ENCODE data around the gene ART1.

ART1 gene

DNA sequence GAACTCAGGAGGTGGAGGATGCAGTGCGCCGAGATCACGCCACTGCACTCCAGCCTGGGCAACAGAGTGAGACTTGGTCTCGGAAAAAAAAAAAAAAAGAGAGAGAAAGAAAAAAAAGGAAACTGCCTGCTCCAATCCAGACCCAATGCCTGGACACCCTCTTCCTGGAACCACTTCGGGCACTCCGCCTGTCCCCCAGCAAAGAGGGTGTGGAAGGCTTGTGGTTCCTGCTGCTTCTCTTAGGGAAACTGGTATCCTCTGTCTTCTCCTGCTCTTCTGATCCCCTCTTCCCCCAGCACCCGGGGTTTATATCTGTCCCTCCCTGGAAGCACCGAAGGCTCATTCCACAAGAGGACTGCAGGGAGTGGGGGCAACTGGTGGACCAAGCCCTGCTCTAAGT is 13.3 kb downstream of the ART1 start:
- TF ChIP-seq, protein P1, sequence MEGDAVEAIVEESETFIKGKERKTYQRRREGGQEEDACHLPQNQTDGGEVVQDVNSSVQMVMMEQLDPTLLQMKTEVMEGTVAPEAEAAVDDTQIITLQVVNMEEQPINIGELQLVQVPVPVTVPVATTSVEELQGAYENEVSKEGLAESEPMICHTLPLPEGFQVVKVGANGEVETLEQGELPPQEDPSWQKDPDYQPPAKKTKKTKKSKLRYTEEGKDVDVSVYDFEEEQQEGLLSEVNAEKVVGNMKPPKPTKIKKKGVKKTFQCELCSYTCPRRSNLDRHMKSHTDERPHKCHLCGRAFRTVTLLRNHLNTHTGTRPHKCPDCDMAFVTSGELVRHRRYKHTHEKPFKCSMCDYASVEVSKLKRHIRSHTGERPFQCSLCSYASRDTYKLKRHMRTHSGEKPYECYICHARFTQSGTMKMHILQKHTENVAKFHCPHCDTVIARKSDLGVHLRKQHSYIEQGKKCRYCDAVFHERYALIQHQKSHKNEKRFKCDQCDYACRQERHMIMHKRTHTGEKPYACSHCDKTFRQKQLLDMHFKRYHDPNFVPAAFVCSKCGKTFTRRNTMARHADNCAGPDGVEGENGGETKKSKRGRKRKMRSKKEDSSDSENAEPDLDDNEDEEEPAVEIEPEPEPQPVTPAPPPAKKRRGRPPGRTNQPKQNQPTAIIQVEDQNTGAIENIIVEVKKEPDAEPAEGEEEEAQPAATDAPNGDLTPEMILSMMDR (IDR thresholded peaks at IDR 0.05; ENCODE audit: low read depth, low read length, missing control alignments): no peak
- DNase-seq (ENCODE audit: low read depth): no peak
- H3K4me3 ChIP-seq (ENCODE audit: low read depth, low read length): no peak overlapping the region

DNA sequence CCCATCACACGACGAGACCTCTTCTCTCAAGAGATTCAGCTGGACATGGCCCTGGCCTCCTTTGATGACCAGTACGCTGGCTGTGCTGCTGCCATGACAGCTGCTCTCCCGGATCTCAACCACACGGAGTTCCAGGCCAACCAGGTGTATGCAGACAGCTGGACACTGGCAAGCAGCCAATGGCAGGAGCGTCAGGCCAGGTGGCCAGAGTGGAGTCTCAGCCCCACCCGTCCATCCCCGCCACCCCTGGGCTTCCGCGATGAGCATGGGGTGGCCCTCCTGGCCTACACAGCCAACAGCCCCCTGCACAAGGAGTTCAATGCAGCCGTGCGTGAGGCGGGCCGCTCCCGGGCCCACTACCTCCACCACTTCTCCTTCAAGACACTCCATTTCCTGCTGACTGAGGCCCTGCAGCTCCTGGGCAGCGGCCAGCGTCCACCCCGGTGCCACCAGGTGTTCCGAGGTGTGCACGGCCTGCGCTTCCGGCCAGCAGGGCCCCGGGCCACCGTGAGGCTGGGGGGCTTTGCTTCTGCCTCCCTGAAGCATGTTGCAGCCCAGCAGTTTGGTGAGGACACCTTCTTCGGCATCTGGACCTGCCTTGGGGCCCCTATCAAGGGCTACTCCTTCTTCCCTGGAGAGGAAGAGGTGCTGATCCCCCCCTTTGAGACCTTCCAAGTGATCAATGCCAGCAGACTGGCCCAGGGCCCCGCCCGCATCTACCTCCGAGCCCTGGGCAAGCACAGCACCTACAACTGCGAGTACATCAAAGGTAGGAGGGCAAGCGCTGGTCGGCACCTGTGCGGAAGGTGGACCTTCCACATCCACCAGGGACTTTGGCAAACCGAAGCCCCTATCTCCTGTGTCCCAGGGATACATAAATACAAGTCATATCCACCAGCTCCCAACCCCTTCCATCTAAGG is 14.9 kb downstream of the ART1 start:
- TF ChIP-seq, protein P1 (IDR thresholded peaks at IDR 0.05; ENCODE audit: low read depth, low read length, missing control alignments): no peak
- H3K4me3 ChIP-seq (ENCODE audit: low read depth, low read length): no peak overlapping the region
- DNase-seq (ENCODE audit: low read depth): no peak

DNA sequence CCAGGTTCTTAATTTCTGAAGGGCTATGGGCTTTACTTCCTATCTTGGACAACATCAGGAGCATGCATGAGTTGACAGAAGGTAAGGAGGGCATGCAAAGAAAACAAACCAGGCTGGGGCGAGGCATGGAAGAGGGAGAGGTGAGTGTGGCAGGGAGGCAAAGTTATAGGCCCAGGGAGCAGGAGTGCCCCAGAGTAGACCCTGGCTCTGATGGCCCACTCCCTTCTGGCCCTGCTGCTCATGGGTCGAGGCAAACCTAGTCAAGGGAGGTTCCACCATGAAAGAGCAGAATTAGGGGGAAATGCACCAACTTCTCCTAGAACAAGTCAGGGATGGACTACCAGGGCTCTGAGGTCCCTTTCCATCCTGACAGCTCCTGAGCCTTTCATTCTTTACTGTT is 16.0 kb downstream of the ART1 start:
- no peak overlapping the region for H3K4me3 ChIP-seq (ENCODE audit: low read depth, low read length)
- TF ChIP-seq, protein P1 (IDR thresholded peaks at IDR 0.05; ENCODE audit: low read depth, low read length, missing control alignments): no peak
- no peak for DNase-seq (ENCODE audit: low read depth)

DNA sequence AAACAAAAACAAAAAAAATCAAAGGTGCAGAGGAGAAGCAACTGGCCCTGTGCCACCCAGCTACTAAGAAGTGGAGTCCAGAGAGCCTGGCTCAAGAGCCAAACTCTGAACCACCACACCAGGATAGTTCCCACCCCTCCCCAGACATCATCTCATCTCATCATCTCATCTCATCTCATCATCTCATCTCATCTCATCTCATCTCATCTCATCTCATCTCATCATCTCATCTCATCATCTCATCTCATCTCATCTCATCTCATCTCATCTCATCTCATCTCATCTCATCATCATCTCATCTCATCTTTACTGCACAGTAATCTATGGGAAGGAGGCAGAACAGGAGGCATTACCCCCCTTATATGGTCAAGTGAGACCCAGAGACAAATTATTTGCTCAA is 17.9 kb downstream of the ART1 start:
- TF ChIP-seq, protein P1 (IDR thresholded peaks at IDR 0.05; ENCODE audit: low read depth, low read length, missing control alignments): no peak
- no peak for DNase-seq (ENCODE audit: low read depth)

DNA sequence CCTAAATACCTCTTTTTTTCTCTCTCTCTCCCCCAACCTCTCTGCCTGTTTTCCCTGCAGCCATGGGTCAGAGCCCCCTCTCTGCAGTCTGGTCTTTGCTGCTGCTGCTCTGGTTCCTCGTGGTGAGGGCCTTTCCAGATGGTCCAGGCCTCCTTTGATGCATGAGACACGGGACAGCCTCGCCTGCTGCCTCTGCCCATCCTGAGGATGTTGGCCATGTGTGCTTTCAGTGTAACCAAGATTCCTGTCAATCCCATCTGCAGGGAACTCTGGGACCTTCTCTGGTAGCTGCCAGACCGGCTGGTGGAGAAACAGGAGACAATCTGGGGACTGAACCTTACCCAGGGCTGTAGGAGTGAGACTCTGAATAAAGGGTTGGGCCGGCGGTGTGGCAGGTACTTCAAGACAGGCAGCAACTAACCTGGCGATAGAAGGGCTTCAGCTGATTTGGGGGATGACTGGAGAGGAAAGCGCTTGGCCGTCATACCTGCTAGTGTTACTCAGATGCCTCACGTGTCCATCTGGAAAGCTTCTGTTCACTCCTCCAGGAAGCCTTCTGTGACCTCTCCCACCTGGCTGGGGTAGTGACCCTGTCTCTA is 19.2 kb downstream of the ART1 start:
- DNase-seq (ENCODE audit: low read depth): no peak
- H3K4me3 ChIP-seq (ENCODE audit: low read depth, low read length): no peak overlapping the region
- TF ChIP-seq, protein P1 (IDR thresholded peaks at IDR 0.05; ENCODE audit: low read depth, low read length, missing control alignments): no peak

More for the DNA sequence above, 17.9 kb downstream of the ART1 start:
- no peak overlapping the region for H3K4me3 ChIP-seq (ENCODE audit: low read depth, low read length)

DNA sequence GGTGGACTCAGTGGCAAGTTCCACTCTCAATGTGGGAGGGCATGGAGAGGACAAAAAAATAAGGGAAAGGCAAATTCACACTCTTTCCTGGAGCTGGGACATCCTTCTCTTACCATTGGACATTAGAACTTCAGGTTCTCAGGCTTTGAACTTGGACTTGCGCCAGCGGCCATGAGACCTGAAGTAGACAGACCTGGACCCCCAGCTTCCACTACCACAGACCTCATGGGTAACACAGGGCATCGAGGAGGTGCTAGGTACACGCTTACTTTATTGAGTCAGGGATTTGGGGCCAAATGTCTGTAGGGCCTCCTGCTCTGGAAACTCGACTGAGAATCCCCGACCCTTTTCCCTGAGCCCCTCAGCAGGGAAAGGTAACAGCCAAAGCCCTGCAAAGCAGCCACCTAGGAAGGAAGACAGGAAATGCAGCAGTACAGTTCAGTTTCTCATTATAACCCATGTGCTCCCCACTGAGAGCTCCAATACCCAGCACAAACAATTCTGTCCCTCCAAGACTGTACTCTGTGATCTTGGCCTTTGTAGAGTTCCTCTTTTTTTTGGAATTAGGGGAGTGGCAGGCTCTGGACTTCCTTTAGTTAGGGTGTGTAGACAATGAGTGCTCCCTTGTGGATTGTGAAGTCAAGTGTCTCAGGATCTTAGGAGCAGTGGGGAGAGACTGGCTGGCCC is 20.6 kb downstream of the ART1 start:
- TF ChIP-seq, protein P1 (IDR thresholded peaks at IDR 0.05; ENCODE audit: low read depth, low read length, missing control alignments): no peak
- H3K4me3 ChIP-seq (ENCODE audit: low read depth, low read length): no peak overlapping the region
- DNase-seq (ENCODE audit: low read depth): no peak

All from GM12864 (cell line).